ENCODE data around the gene GAL3ST3.
"Not testable (repeated sequence)": the region's sequence is repeated elsewhere in the genome, so short reads cannot be mapped to it uniquely, and the experiment has no call there.

GAL3ST3 gene

DNA sequence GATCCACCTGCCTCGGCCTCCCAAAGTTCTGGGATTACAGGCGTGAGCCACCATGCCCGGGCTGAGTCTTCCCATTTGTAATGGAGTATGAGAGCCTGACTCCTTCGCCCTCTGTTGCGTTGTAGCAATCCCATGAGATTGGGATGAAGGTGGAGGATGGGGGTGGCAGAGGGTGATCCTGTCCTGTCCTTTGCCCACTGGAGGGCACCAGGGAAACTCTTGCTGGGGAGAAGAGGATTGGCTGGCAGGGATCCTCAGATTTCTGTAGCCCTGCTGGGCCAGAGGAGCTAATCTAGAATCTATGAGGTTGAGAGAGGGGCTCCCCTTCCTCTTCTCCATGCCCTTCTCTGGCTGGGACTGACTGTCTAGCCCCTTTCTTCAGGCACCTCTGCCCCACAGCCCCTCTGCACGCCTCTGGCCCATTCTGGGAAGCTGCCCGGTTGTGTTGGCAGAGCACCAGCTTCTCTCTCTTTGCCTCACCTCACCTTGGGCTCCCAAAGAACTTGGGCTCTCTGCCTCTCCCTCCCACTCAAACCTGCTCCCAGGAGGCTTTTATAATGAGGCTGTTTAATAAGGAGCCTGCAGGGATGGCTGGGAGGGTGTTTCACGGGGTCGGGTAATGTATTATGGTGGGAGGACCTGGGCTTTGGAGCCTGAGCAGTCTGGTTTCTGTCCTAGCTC, 13.2 kb downstream of the GAL3ST3 start:
- peak; percentile 38; the same call in 2 of the 3 replicates for ATAC-seq
- TF ChIP-seq, protein P1, sequence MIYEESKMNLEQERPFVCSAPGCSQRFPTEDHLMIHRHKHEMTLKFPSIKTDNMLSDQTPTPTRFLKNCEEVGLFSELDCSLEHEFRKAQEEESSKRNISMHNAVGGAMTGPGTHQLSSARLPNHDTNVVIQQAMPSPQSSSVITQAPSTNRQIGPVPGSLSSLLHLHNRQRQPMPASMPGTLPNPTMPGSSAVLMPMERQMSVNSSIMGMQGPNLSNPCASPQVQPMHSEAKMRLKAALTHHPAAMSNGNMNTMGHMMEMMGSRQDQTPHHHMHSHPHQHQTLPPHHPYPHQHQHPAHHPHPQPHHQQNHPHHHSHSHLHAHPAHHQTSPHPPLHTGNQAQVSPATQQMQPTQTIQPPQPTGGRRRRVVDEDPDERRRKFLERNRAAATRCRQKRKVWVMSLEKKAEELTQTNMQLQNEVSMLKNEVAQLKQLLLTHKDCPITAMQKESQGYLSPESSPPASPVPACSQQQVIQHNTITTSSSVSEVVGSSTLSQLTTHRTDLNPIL (CRISPR knock-in tag; IDR thresholded peaks at IDR 0.05; ENCODE audit: low read depth), result no peak

- TF ChIP-seq SNAI2 (CRISPR knock-in tag; IDR thresholded peaks at IDR 0.05) (no peak), CSDC2 (CRISPR knock-in tag; IDR thresholded peaks at IDR 0.05) (no peak), RARB (CRISPR knock-in tag; IDR thresholded peaks at IDR 0.05) (no peak), ARNTL (CRISPR knock-in tag; IDR thresholded peaks at IDR 0.05; ENCODE audit: borderline replicate concordance, low read depth) (no peak), ZFP3 (CRISPR knock-in tag; IDR thresholded peaks at IDR 0.05) (no peak), GLIS3 (CRISPR knock-in tag; IDR thresholded peaks at IDR 0.05) (no peak), OSR1 (CRISPR knock-in tag; IDR thresholded peaks at IDR 0.05) (no peak), ZNF8 (CRISPR knock-in tag; IDR thresholded peaks at IDR 0.05) (no peak), ESRRG (CRISPR knock-in tag; IDR thresholded peaks at IDR 0.05) (no peak), BACH2 (CRISPR knock-in tag; IDR thresholded peaks at IDR 0.05; ENCODE audit: borderline replicate concordance) (no peak), ISL1 (CRISPR knock-in tag; IDR thresholded peaks at IDR 0.05) (no peak), TCF4 (CRISPR knock-in tag; IDR thresholded peaks at IDR 0.05; ENCODE audit: borderline replicate concordance) (no peak), ZC3H10 (CRISPR knock-in tag; IDR thresholded peaks at IDR 0.05) (no peak), ZFP30 (CRISPR knock-in tag; IDR thresholded peaks at IDR 0.05) (no peak), PPARA (CRISPR knock-in tag; IDR thresholded peaks at IDR 0.05; ENCODE audit: borderline replicate concordance) (no peak), PATZ1 (CRISPR knock-in tag; IDR thresholded peaks at IDR 0.05; ENCODE audit: borderline replicate concordance) (no peak), TOX (CRISPR knock-in tag; IDR thresholded peaks at IDR 0.05; ENCODE audit: borderline replicate concordance) (no peak)
- TF ChIP-seq, protein P2, sequence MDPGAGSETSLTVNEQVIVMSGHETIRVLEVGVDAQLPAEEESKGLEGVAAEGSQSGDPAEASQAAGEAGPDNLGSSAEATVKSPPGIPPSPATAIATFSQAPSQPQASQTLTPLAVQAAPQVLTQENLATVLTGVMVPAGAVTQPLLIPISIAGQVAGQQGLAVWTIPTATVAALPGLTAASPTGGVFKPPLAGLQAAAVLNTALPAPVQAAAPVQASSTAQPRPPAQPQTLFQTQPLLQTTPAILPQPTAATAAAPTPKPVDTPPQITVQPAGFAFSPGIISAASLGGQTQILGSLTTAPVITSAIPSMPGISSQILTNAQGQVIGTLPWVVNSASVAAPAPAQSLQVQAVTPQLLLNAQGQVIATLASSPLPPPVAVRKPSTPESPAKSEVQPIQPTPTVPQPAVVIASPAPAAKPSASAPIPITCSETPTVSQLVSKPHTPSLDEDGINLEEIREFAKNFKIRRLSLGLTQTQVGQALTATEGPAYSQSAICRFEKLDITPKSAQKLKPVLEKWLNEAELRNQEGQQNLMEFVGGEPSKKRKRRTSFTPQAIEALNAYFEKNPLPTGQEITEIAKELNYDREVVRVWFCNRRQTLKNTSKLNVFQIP (CRISPR knock-in tag; IDR thresholded peaks at IDR 0.05; ENCODE audit: borderline replicate concordance, low read depth), result no peak
- TF ChIP-seq, protein P1 (CRISPR knock-in tag; IDR thresholded peaks at IDR 0.05; ENCODE audit: low read depth), result no peak
- no peak for ATAC-seq
Observed at GRCh38 chr11:66032957-66033735, 15.8 kb downstream of the GAL3ST3 start.

- TF ChIP-seq GLIS3 (CRISPR knock-in tag; IDR thresholded peaks at IDR 0.05) (no peak), ZFP30 (CRISPR knock-in tag; IDR thresholded peaks at IDR 0.05) (no peak), PPARA (CRISPR knock-in tag; IDR thresholded peaks at IDR 0.05; ENCODE audit: borderline replicate concordance) (no peak), ISL1 (CRISPR knock-in tag; IDR thresholded peaks at IDR 0.05) (no peak), CSRNP3 (CRISPR knock-in tag; IDR thresholded peaks at IDR 0.05) (no peak), ZNF70 (CRISPR knock-in tag; IDR thresholded peaks at IDR 0.05) (no peak), ARNTL (CRISPR knock-in tag; IDR thresholded peaks at IDR 0.05; ENCODE audit: borderline replicate concordance, low read depth) (no peak), ZFP3 (CRISPR knock-in tag; IDR thresholded peaks at IDR 0.05) (no peak), ESRRG (CRISPR knock-in tag; IDR thresholded peaks at IDR 0.05) (no peak), PATZ1 (CRISPR knock-in tag; IDR thresholded peaks at IDR 0.05; ENCODE audit: borderline replicate concordance) (no peak), CSDC2 (CRISPR knock-in tag; IDR thresholded peaks at IDR 0.05) (no peak), ZNF565 (CRISPR knock-in tag; conservative IDR thresholded peaks at IDR 0.05; ENCODE audit: low read depth) (no peak)
- no peak for ATAC-seq
Observed at GRCh38 chr11:66026017-66026529, 22.9 kb downstream of the GAL3ST3 start, which contains the start of gene CATSPER1. TSS of gene CATSPER1 (minus strand) at chr11:66026479. CDS start at chr11:66026379, 100 bp downstream.

GRCh38 chr11:66023186-66023440, 25.8 kb downstream of the GAL3ST3 start:
- ATAC-seq, result not testable (repeated sequence)

Data from SK-N-SH treated with all-trans-retinoic acid at 6 μM for 48 hours (cell line).